H1 (cell line): ENCODE results near the gene INTS1. TPM values are rescaled to one million over a fixed set of nuclear protein-coding genes. Genes with fewer than 3 reads are reported as not detected.

ENCODE experiments used
- RXRA ChIP-seq: IDR thresholded peaks from 2 replicates; pipeline ENCODE4 v1.6.1; 2011; ENCODE audit warnings: low read depth, mild to moderate bottlenecking, low read length, moderate library complexity; ENCODE audit not compliant: insufficient read depth
- SIRT6 ChIP-seq: IDR thresholded peaks from one replicate; pipeline ENCODE4 v1.7.1; 2012; ENCODE audit warnings: low read length, inconsistent platforms
- TBP ChIP-seq: IDR thresholded peaks from 2 replicates; pipeline ENCODE4 v1.6.1; 2011; ENCODE audit warnings: low read depth, low read length, improper control_type of control experiment
- polyA plus RNA-seq, 7 experiments: library from polyadenylated mRNA; depleted of rRNA in 3 of 7; stranded (reverse) in 5 of 7; unstranded in 2 of 7; fragments of >200 nt in 5 of 7; fragments of 200-250 nt in 2 of 7; gene quantifications; 1 replicate in 5 of 7; 2 replicates in 1 of 7; 4 replicates in 1 of 7; pipeline versions ENCODE4 v1.2.1 to v1.2.3, GENCODE V29; 2011 to 2013; ENCODE audit warnings: missing spikeins in 2 of 7, mixed read lengths in 2 of 7
- total RNA-seq: library from RNA; stranded (reverse); fragmentation: NEBNext Ultra II Directional; extraction: Animal tissue kit (Norgen Biotek cat#: 25700); gene quantifications from 2 replicates; pipeline ENCODE4 v1.2.1, GENCODE V29; 2021
- TF ChIP-seq, protein P1 (sequence below): fragments of 300-600 bp; sonication (generic); IDR thresholded peaks from 2 replicates; pipeline ENCODE4 v1.7.1; 2012; ENCODE audit warnings: low read length, moderate library complexity, mild to moderate bottlenecking, inconsistent platforms; ENCODE audit not compliant: insufficient replicate concordance

Gene INTS1
- total and polyA plus RNA-seq, 2 of the 8 experiments (the other 6 are each of a cell fraction or from before 2014, with no cell fraction given): 76.9 to 104 TPM

DNA sequence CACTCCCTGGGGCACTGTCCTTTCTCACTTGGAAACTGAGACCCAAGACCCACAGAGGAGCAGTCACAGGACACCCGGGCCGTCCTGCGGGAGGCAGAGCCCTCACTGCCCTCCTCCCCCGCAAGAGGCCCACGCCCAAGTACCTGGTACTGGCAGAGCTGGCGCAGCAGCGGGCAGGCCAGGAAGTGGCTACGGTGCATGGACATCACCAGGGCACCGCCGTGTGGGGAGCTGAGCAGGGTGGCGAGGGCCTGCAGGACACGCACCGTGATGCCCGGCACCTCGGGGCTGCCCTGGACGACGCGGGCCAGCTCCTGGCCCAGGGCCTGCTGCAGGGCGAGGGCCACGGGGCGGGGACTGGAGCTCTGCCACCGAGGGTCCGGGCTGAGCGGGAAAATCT lies 24.9 kb downstream of the INTS1 start (continued):
- TF ChIP-seq, protein P1, sequence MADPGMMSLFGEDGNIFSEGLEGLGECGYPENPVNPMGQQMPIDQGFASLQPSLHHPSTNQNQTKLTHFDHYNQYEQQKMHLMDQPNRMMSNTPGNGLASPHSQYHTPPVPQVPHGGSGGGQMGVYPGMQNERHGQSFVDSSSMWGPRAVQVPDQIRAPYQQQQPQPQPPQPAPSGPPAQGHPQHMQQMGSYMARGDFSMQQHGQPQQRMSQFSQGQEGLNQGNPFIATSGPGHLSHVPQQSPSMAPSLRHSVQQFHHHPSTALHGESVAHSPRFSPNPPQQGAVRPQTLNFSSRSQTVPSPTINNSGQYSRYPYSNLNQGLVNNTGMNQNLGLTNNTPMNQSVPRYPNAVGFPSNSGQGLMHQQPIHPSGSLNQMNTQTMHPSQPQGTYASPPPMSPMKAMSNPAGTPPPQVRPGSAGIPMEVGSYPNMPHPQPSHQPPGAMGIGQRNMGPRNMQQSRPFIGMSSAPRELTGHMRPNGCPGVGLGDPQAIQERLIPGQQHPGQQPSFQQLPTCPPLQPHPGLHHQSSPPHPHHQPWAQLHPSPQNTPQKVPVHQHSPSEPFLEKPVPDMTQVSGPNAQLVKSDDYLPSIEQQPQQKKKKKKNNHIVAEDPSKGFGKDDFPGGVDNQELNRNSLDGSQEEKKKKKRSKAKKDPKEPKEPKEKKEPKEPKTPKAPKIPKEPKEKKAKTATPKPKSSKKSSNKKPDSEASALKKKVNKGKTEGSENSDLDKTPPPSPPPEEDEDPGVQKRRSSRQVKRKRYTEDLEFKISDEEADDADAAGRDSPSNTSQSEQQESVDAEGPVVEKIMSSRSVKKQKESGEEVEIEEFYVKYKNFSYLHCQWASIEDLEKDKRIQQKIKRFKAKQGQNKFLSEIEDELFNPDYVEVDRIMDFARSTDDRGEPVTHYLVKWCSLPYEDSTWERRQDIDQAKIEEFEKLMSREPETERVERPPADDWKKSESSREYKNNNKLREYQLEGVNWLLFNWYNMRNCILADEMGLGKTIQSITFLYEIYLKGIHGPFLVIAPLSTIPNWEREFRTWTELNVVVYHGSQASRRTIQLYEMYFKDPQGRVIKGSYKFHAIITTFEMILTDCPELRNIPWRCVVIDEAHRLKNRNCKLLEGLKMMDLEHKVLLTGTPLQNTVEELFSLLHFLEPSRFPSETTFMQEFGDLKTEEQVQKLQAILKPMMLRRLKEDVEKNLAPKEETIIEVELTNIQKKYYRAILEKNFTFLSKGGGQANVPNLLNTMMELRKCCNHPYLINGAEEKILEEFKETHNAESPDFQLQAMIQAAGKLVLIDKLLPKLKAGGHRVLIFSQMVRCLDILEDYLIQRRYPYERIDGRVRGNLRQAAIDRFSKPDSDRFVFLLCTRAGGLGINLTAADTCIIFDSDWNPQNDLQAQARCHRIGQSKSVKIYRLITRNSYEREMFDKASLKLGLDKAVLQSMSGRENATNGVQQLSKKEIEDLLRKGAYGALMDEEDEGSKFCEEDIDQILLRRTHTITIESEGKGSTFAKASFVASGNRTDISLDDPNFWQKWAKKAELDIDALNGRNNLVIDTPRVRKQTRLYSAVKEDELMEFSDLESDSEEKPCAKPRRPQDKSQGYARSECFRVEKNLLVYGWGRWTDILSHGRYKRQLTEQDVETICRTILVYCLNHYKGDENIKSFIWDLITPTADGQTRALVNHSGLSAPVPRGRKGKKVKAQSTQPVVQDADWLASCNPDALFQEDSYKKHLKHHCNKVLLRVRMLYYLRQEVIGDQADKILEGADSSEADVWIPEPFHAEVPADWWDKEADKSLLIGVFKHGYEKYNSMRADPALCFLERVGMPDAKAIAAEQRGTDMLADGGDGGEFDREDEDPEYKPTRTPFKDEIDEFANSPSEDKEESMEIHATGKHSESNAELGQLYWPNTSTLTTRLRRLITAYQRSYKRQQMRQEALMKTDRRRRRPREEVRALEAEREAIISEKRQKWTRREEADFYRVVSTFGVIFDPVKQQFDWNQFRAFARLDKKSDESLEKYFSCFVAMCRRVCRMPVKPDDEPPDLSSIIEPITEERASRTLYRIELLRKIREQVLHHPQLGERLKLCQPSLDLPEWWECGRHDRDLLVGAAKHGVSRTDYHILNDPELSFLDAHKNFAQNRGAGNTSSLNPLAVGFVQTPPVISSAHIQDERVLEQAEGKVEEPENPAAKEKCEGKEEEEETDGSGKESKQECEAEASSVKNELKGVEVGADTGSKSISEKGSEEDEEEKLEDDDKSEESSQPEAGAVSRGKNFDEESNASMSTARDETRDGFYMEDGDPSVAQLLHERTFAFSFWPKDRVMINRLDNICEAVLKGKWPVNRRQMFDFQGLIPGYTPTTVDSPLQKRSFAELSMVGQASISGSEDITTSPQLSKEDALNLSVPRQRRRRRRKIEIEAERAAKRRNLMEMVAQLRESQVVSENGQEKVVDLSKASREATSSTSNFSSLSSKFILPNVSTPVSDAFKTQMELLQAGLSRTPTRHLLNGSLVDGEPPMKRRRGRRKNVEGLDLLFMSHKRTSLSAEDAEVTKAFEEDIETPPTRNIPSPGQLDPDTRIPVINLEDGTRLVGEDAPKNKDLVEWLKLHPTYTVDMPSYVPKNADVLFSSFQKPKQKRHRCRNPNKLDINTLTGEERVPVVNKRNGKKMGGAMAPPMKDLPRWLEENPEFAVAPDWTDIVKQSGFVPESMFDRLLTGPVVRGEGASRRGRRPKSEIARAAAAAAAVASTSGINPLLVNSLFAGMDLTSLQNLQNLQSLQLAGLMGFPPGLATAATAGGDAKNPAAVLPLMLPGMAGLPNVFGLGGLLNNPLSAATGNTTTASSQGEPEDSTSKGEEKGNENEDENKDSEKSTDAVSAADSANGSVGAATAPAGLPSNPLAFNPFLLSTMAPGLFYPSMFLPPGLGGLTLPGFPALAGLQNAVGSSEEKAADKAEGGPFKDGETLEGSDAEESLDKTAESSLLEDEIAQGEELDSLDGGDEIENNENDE: no peak
- TF ChIP-seq SIRT6 (no peak), RXRA (no peak), TBP (no peak)
